Suppressor macrophage (primary cell): ENCODE data around the gene ZNF562.
A peak's percentile ranks its signal among the peaks of the same experiment; 100 is the strongest.
"Not testable (repeated sequence)": the region's sequence is repeated elsewhere in the genome, so short reads cannot be mapped to it uniquely, and the experiment has no call there.

ENCODE experiments used
- DNase-seq, 4 experiments: peaks; one replicate each; pipeline ENCODE4 v3.0.0-alpha.2; 2020 to 2022
- total RNA-seq, 17 experiments: gene quantifications; one replicate each; lab custom pipeline; 2026; ENCODE audit warnings: mixed read lengths in 6 of 17, inconsistent platforms in 3 of 17; lab: John Stamatoyannopoulos, UW

Gene ZNF562
- 22.6 to 76.8 (median 56.5) reads per million in 17 experiments for total RNA-seq

- peak; percentile 87 to 93 (median 90) for DNase-seq
These were observed at the start of gene ZNF562 for GRCh38 chr19:9674663-9675357. Gene ZNF562, minus strand, starts transcription at chr19:9675100. Its CDS starts 14,356 bp downstream, at chr19:9660744.

GRCh38 chr19:9724157-9724556 is 49.3 kb upstream of the ZNF562 start:
- no peak for DNase-seq

- DNase-seq: peak in 3 of 4 experiments; percentile 16 to 34 (median 18)
These were observed 47.0 kb upstream of the ZNF562 start for GRCh38 chr19:9721861-9722260.

GRCh38 chr19:9720541-9720940 is 45.6 kb upstream of the ZNF562 start:
- no peak for DNase-seq

GRCh38 chr19:9711815-9712214 is 36.9 kb upstream of the ZNF562 start:
- no peak for DNase-seq

- peak; percentile 19 to 54 (median 32) for DNase-seq
These were observed 34.4 kb upstream of the ZNF562 start for GRCh38 chr19:9709305-9709704.

GRCh38 chr19:9705836-9706235 is 30.9 kb upstream of the ZNF562 start:
- no peak for DNase-seq

GRCh38 chr19:9702186-9702585 is 27.3 kb upstream of the ZNF562 start:
- DNase-seq: no peak

- DNase-seq: peak in 2 of 4 experiments; percentile 16 to 19
These were observed 25.5 kb upstream of the ZNF562 start for GRCh38 chr19:9700229-9700981.

GRCh38 chr19:9690301-9690700 is 15.4 kb upstream of the ZNF562 start:
- not testable (repeated sequence) for DNase-seq

- not testable (repeated sequence) for DNase-seq
These were observed 5.1 kb upstream of the ZNF562 start for GRCh38 chr19:9679996-9680395.

- not testable (repeated sequence) for DNase-seq
These were observed 530 bp upstream of the ZNF562 start for GRCh38 chr19:9675358-9675901.

- DNase-seq: peak; percentile 6 to 50 (median 28)
These were observed 813 bp downstream of the ZNF562 start for GRCh38 chr19:9673912-9674662.

- DNase-seq: no peak
These were observed 2.0 kb downstream of the ZNF562 start for GRCh38 chr19:9672893-9673292.

GRCh38 chr19:9671655-9672054 is 3.2 kb downstream of the ZNF562 start:
- peak; percentile 4 to 66 (median 40) for DNase-seq

GRCh38 chr19:9668544-9668943 is 6.4 kb downstream of the ZNF562 start:
- DNase-seq: no peak

- no peak for DNase-seq
These were observed 7.0 kb downstream of the ZNF562 start for GRCh38 chr19:9667898-9668297.

- no peak for DNase-seq
These were observed 16.1 kb downstream of the ZNF562 start for GRCh38 chr19:9658769-9659168.

GRCh38 chr19:9653066-9653555 is 21.8 kb downstream of the ZNF562 start:
- not testable (repeated sequence) for DNase-seq

- DNase-seq: not testable (repeated sequence)
These were observed 23.4 kb downstream of the ZNF562 start for GRCh38 chr19:9651464-9651863.

GRCh38 chr19:9650345-9650744 is 24.6 kb downstream of the ZNF562 start:
- DNase-seq: no peak

- DNase-seq: peak in 3 of 4 experiments; percentile 8 to 10 (median 10)
These were observed 29.4 kb downstream of the ZNF562 start for GRCh38 chr19:9645472-9645871.
